ENCODE results near the gene C7orf33. TPM values are rescaled to one million over a fixed set of nuclear protein-coding genes. Genes with fewer than 3 reads are reported as not detected.

The C7orf33 gene
- total RNA-seq, 4 donors from 2014 or later: not detected

- TF ChIP-seq POLR2A (IDR thresholded peaks at IDR 0.05): no peak
- no peak for TF ChIP-seq CTCF (IDR thresholded peaks at IDR 0.05)
- Histone ChIP-seq H3K36me3 (no peaks in the 10 kb centered on the region), H3K27ac (no peak overlapping the region), H3K4me1 (no peaks in the 10 kb centered on the region), H3K4me3 (no peak overlapping the region), H3K27me3 (no peaks in the 10 kb centered on the region), H3K9me3 (no peaks in the 10 kb centered on the region)
- intact Hi-C loops (cut with DNase I; ENCODE audit: low total_unique reads): no loop called here
- no peak for DNase-seq
Measured at GRCh38 chr7:148661471-148661870, 70.9 kb downstream of the C7orf33 start.

GRCh38 chr7:148662646-148663045 is 72.1 kb downstream of the C7orf33 start:
- TF ChIP-seq POLR2A (IDR thresholded peaks at IDR 0.05) (no peak), CTCF (IDR thresholded peaks at IDR 0.05) (no peak)
- no peaks in the 10 kb centered on the region for H3K36me3 ChIP-seq
- no peaks in the 10 kb centered on the region for H3K9me3 ChIP-seq
- no peak overlapping the region for H3K27ac ChIP-seq
- H3K4me3 ChIP-seq: no peak overlapping the region
- no peak for DNase-seq
- no peaks in the 10 kb centered on the region for H3K4me1 ChIP-seq
- intact Hi-C loops (cut with DNase I; ENCODE audit: low total_unique reads): no loop called here
- H3K27me3 ChIP-seq: no peaks in the 10 kb centered on the region

GRCh38 chr7:148664324-148664723 is 73.8 kb downstream of the C7orf33 start:
- intact Hi-C loops (cut with DNase I; ENCODE audit: low total_unique reads): no loop called here
- Histone ChIP-seq H3K9me3 (no peaks in the 10 kb centered on the region), H3K36me3 (no peaks in the 10 kb centered on the region), H3K4me1 (no peaks in the 10 kb centered on the region), H3K27me3 (no peaks in the 10 kb centered on the region), H3K4me3 (no peak overlapping the region), H3K27ac (no peak overlapping the region)
- DNase-seq: no peak
- no peak for TF ChIP-seq CTCF (IDR thresholded peaks at IDR 0.05)
- TF ChIP-seq POLR2A (IDR thresholded peaks at IDR 0.05): no peak

GRCh38 chr7:148665221-148665620 is 74.7 kb downstream of the C7orf33 start:
- Histone ChIP-seq H3K9me3 (no peaks in the 10 kb centered on the region), H3K4me3 (no peak overlapping the region), H3K4me1 (no peaks in the 10 kb centered on the region), H3K27me3 (no peaks in the 10 kb centered on the region), H3K27ac (no peak overlapping the region), H3K36me3 (no peaks in the 10 kb centered on the region)
- no peak for DNase-seq
- intact Hi-C loops (cut with DNase I; ENCODE audit: low total_unique reads): no loop called here
- TF ChIP-seq CTCF (IDR thresholded peaks at IDR 0.05) (no peak), POLR2A (IDR thresholded peaks at IDR 0.05) (no peak)

Other genes with a start within 250 kb of the C7orf33 start
- gene CUL1, start 108.1 kb downstream of the C7orf33 start, total RNA-seq: 10 to 100 TPM; 38.9 to 61.2 (median 49.4) TPM